SIG-M5 (cell line): Measurements from ENCODE around the gene FOXO1.

ENCODE experiments used
- DNase-seq: peaks from one replicate; lab custom pipeline; 2025; lab: John Stamatoyannopoulos, UW

FOXO1 gene

GRCh38 chr13:40605573-40605972 lies 60.9 kb downstream of the FOXO1 start:
- DNase-seq, result no peak

DNA sequence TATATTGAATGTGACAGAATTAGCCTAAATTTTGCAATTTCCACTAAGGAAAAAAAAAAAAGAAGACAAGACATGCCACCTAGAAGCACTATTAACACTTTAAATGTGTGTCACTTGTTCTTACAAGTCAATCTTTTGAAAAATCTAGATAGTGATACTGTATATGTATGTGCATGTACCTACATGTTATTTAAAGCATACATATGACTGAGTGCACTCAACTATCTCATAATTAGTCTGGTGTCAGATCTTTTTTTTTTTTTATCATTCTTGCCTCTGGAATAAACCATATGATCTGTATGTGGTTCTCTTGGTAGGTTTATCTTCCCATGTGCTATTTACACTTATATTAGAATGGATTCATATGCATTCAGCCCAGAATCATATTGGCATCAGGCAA lies 62.3 kb downstream of the FOXO1 start:
- no peak for DNase-seq

GRCh38 chr13:40600149-40600751 lies 66.2 kb downstream of the FOXO1 start:
- DNase-seq, result no peak

DNA sequence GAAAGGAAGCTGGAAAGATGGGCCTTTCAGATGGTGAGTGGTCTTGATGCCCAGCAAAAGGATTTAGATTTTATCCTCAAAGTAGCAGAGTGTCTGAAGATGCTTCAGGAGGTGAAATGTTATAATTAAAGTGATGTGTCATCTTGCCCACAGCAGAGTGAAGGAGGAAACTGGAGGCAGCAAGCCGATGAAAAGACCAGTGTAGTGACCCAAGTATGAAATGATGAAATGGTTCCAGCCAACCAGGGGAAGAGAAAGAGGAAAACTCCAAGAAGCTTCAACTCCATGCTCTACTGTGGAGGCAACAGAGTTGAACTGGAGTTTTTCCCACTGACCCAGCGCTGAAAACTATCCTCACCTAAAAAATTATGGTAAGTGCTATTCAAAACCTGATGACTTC lies 66.7 kb downstream of the FOXO1 start:
- DNase-seq, result no peak

- no peak for DNase-seq
Observed at GRCh38 chr13:40599124-40599523, 67.3 kb downstream of the FOXO1 start.

DNA sequence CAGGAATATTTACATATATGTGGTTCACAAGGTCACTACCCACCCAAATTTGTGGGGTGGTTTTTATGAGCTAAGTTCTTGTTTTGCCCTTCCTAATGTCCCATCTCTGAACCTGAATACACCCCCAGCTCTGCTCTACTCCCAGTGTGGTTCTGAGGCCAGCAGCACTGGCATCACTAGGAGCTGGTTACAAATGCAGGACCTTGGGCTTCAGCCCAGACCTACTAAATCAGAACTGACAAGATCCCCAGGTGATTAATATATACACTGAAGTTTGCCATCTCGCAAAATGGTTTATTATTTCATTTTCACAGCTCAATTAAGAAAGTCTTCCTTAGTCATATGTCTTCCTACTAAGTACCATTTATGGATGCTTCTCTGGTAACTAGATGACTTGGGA lies 67.9 kb downstream of the FOXO1 start:
- DNase-seq, result no peak

- DNase-seq, result no peak
Observed at GRCh38 chr13:40597735-40598365, 68.6 kb downstream of the FOXO1 start.

- no peak for DNase-seq
Observed at GRCh38 chr13:40596484-40596883, 70.0 kb downstream of the FOXO1 start.

DNA sequence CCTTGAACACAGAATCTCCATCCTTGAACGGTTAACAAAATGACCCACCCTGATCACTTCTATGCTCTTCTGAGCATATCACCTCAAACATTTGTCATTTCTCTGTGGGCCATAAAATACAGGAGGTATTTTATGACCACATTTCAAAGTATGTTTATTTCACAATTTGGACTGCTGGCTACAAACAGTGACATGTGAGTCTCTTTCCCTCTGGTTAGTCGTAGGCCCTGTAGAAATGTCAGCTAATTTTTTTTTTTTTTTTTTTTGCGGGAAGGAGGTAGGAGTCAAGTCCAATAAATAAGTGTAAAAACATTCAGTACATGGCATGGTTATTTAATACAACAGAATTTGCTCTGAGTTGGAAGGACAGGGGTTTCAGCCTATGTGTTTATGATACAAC lies 70.7 kb downstream of the FOXO1 start:
- no peak for DNase-seq

DNA sequence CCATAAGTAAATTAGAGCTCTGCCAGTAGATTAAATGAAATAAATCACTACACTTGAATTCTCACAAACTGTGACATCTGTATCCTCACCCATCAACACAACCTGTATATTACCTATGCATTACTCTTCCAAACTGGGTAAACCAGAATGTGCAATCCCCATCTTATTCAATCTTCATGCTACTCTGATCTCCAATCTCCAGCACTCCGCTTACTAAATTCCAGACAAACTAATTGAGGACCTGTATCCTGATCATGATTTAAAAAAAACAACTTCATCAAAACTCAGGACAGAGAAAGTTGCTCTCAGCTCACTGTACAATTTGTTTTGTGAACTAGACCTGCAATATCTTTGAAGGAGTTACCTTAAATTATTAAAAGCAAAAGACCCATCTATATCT lies 74.4 kb downstream of the FOXO1 start:
- no peak for DNase-seq

- no peak for DNase-seq
Observed at GRCh38 chr13:40591091-40591490, 75.3 kb downstream of the FOXO1 start.

DNA sequence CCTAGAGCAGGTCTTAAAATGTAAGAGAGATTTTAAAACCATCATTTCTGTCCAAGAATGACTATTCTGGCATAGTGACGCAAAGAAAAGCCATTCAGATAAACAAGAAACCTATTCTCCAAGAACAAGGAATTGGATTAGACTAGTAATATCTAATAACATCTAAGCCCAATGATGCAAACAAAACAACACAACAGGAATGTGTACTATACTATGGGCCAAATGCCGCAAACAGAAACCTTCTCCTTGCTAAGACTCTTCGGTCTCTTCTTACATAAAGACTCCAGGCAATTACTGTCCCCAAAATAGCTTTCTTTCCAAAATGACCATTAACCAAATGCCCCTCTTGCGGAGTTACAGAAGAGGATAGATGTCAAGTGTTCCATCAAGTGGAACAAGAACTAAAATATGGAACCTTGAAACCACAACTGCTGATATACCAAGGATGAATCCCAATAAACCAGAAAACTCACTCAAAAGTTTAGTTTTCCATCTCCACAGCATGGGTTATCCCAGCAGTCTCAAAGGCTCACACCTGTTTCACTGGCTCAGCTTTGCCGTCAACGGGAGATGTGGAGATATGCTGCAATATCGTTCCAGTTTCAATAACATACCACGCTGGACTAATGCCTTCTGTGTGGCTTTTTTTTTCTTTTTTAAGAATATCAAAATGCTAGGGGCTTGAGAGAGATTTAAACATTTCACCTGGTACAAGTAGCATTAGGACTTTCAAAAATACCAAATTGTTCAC lies 76.2 kb downstream of the FOXO1 start:
- no peak for DNase-seq

DNA sequence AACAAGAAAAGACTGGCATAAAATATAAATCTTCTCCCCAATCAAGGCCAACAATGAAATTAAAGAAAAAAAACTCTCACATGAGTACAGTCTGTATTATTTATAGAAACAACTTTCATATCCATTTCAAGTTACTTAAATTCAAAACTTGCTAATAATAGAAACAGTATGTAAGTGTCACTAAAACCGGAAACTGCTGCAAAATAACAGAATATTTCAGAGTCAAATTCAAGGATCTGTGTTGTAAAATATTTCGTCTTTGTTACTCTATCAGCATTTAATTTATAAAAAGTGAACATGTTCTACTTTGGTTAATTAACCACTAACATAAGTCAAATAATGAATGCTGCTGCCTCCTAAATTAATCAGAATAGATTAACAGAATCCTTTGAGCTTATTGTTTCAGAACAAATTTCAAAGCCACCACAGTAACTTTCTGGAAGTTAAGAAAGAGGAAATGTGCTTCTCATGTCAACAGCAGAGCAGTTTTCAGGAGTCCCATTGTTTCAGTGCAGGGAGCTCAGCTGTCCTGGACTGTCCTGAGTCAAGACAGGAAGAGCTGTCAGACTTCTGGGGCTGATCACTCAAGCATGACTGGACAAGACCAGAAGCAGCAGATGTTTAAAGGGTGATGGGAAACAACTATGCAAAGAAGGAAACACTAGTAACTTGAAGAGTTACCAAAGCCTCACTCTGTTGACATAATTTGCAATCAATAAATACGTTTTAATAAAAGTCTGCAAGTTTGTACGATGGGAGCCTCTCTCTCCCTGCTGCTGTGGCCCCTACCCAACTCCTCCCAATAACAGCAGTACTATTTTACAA lies 76.9 kb downstream of the FOXO1 start:
- DNase-seq, result peak; percentile 77

DNA sequence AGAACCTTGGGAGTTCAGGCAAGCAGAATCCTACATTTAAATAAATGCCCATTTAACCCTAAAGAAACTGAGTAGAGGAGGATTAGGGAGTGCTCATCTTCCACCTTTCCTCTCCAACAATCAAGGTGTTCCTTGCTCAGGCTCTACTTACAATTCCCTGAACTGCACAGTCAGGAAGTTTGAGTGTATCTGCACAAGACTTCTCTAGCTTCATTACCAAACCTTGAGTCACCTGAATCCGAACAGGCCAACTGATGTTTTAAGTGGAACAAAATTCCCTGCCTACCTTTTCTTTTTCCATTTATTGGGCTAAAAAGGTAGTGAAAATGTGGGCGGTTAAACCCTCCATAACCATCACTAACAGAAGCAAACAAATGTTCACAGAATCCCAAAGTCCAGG lies 78.3 kb downstream of the FOXO1 start:
- DNase-seq, result no peak

DNA sequence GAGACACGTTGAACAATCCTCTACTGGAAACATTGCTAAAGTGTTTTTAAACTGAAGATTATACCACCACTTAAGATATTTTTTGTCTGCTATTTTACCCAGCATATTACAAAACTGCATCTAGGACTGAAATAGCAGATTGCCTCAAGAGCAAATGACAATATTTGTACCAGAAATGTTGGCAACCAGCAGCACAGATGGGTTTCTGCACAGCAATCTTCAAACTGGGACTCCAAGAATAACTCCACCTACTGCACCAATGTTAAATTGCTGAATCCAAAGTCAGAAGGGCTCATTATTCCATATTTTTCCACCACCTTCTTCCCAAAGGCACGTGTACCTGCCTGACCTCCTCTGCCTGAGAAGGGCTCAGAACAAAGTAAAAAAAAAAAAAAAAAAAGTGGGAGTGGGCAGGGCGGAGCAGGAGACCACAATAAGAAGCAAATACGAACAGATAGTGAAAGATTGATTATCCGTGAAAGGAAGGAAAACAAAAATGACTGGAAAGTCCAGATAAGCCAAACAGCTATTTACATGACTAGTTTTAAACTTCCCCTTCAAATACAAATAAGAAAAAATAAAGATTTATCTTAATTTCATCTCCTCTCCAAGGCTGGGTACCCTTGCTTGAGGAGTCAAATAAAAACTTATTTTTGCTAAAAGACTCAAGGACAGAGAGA lies 79.4 kb downstream of the FOXO1 start:
- no peak for DNase-seq

- DNase-seq, result no peak
Observed at GRCh38 chr13:40585911-40586471, 80.5 kb downstream of the FOXO1 start.

DNA sequence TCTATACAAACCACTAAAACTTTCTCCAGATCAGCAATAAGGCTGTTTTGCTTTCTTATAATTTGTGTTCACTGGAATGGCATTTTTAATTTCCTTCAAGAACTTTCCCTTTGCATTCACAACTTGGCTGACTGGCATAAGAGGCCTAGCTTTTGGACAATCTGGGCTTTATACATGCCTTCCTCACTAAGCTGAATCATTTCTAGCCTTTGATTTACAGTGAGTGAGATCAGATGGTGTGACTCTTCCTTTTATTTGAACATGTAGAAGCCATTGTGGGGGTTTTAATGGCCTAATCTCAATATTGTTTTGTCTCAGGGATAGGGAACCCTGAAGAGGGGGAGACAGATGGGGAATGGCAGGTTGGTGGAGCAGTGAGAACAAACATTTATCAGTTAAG lies 82.7 kb downstream of the FOXO1 start:
- no peak for DNase-seq

GRCh38 chr13:40582531-40582930 lies 83.9 kb downstream of the FOXO1 start:
- DNase-seq, result no peak

DNA sequence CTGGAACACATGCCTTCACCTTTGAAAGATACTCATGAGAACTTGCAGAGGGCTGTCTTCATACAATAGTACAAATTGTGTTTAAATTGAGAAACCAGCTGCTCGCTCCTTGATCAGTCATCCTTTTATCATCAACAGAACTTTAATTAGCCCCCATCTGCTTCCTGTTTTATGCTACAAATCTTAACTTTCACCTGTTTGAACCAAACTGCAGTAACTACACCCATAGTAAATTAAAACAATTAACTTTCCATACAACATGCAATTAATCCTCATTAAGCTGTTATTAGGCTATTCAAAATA lies 85.2 kb downstream of the FOXO1 start:
- DNase-seq, result no peak

GRCh38 chr13:40580566-40581276 lies 85.7 kb downstream of the FOXO1 start:
- no peak for DNase-seq

GRCh38 chr13:40579535-40579934 lies 86.9 kb downstream of the FOXO1 start:
- no peak for DNase-seq
